GM21447 (cell line): ENCODE results near the gene FHOD1.
A peak's percentile ranks its signal among the peaks of the same experiment; 100 is the strongest.

Experiments
- ATAC-seq: cut with Tn5 transposase; IDR thresholded peaks from one replicate; pipeline ENCODE4 v1.9.1; 2021; ENCODE audit not compliant: unreplicated experiment

FHOD1 gene

GRCh38 chr16:67247192-67248072 lies at the start of gene FHOD1:
FHOD1 (minus strand) TSS chr16:67247481; CDS start chr16:67247410, 71 bp downstream.
- peak; percentile 42 for ATAC-seq

GRCh38 chr16:67296420-67296819 lies 49.1 kb upstream of the FHOD1 start:
- no peak for ATAC-seq

GRCh38 chr16:67294938-67295361 lies 47.7 kb upstream of the FHOD1 start:
- ATAC-seq, result no peak

GRCh38 chr16:67294171-67294757 lies 47.0 kb upstream of the FHOD1 start:
- no peak for ATAC-seq

GRCh38 chr16:67291461-67291860 lies 44.2 kb upstream of the FHOD1 start:
- ATAC-seq, result no peak

- ATAC-seq, result no peak
Observed at GRCh38 chr16:67287960-67288359, 40.7 kb upstream of the FHOD1 start.

GRCh38 chr16:67286441-67287235 lies 39.4 kb upstream of the FHOD1 start:
- no peak for ATAC-seq

- no peak for ATAC-seq
Observed at GRCh38 chr16:67284699-67285646, 37.7 kb upstream of the FHOD1 start.

- ATAC-seq, result no peak
Observed at GRCh38 chr16:67283826-67284555, 36.7 kb upstream of the FHOD1 start.

- no peak for ATAC-seq
Observed at GRCh38 chr16:67283039-67283825, 36.0 kb upstream of the FHOD1 start.

GRCh38 chr16:67282447-67282805 lies 35.1 kb upstream of the FHOD1 start:
- no peak for ATAC-seq

- no peak for ATAC-seq
Observed at GRCh38 chr16:67281536-67282446, 34.5 kb upstream of the FHOD1 start.

GRCh38 chr16:67280090-67281015 lies 33.1 kb upstream of the FHOD1 start:
- ATAC-seq, result no peak

- peak; percentile 63 for ATAC-seq
Observed at GRCh38 chr16:67279296-67280089, 32.2 kb upstream of the FHOD1 start, which contains the start of gene PLEKHG4. PLEKHG4 (plus strand) TSS chr16:67279532; CDS start chr16:67280045, 513 bp downstream.

GRCh38 chr16:67278773-67279295 lies 31.6 kb upstream of the FHOD1 start:
- ATAC-seq, result peak; percentile 36
